Adrenal gland (tissue), 12 donors: ENCODE results near the gene DPP6. TPM values are rescaled to one million over a fixed set of nuclear protein-coding genes. Genes with fewer than 3 reads are reported as not detected.

ENCODE experiments used
- DNase-seq, 7 donors: peaks; one replicate each; pipeline ENCODE4 v3.0.0-alpha.2; 2019 to 2020
- H3K27ac ChIP-seq, 5 donors: fragments of 200-600 bp; sonication (generic) in 4 of 5; 1 replicate in 3 of 5; 2 replicates in 2 of 5; pipeline versions ENCODE4 v1.5.1 to v1.8.0; 2016 to 2020; ENCODE audit warnings: mild to moderate bottlenecking in 1 of 5
- H3K27me3 ChIP-seq: fragments of 200-600 bp; 2 replicates; pipeline ENCODE4 v1.8.0; 2021
- H3K36me3 ChIP-seq, 2 donors: fragments of 200-600 bp; replicated peaks in 1 of 2; 1 replicate in 1 of 2; 2 replicates in 1 of 2; pipeline versions ENCODE4 v1.5.1 to v1.8.0; 2018 to 2022
- H3K4me1 ChIP-seq, 2 donors: fragments of 200-600 bp; replicated peaks in 1 of 2; 1 replicate in 1 of 2; 2 replicates in 1 of 2; pipeline versions ENCODE4 v1.5.1 to v1.8.0; 2018 to 2021
- H3K4me3 ChIP-seq, 4 donors: fragments of 200-600 bp; sonication (generic) in 3 of 4; one replicate each; pipeline ENCODE4 v1.5.1; 2016 to 2018
- H3K9me3 ChIP-seq, 3 donors: fragments of 200-600 bp; sonication (generic) in 1 of 3; replicated peaks in 1 of 3; 1 replicate in 2 of 3; 2 replicates in 1 of 3; pipeline versions ENCODE4 v1.5.1 to v1.8.0; 2016 to 2021
- POLR2A ChIP-seq, 2 donors: fragments of 450-650 bp; IDR thresholded peaks; one replicate each; pipeline ENCODE4 v1.6.1; 2017; ENCODE audit warnings: antibody characterized with exemption in 2 of 2, mild to moderate bottlenecking in 2 of 2, moderate library complexity in 1 of 2
- WGBS, 4 donors: extraction: QIAGEN DNeasy Blood & Tissue Kit in 2 of 4; methylation state at CpG; one replicate each; pipeline versions ENCODE4 v1.1.5 to v1.1.7; 2013 to 2017; 5-methylcytosine and 5-hydroxymethylcytosine counted together
- intact Hi-C, 2 donors: fragments of 100-400 bp; cut with DNase I; formaldehyde crosslinking; loops; one replicate each; pipeline versions ENCODE4 v1.14.1 to v1.15.0; 2022 to 2023
- polyA plus RNA-seq, 3 donors: library from polyadenylated mRNA; stranded (reverse); fragments of 200-250 nt in 2 of 3; fragments of 350-450 nt in 1 of 3; fragmentation: Illumina TruSeq in 1 of 3; extraction: RNeasy Lipid Tissue Mini Kit (QIAGEN cat#74804) in 1 of 3; gene quantifications; one replicate each; pipeline ENCODE4 v1.2.3, GENCODE V29; 2013 to 2014
- total RNA-seq, 9 donors: library from RNA; depleted of rRNA in 4 of 9; stranded (reverse); fragments of >200 nt in 4 of 9; fragments of 120-200 nt in 1 of 9; fragmentation: NEBNext Ultra II Directional in 1 of 9; extraction: Animal tissue kit (Norgen Biotek cat#: 25700) in 1 of 9; gene quantifications; one replicate each; pipeline versions ENCODE4 v1.1.0 to v1.2.4, GENCODE V29; 2013 to 2023
- TF ChIP-seq, protein P1 (sequence below), 6 experiments: fragments of 450-650 bp in 4 of 6; fragments of 200-600 bp in 2 of 6; sonication (generic) in 1 of 6; IDR thresholded peaks; 1 replicate in 5 of 6; 2 replicates in 1 of 6; pipeline versions ENCODE4 v1.5.1 to v1.8.0; 2016 to 2021; ENCODE audit warnings: antibody characterized with exemption in 6 of 6, mild to moderate bottlenecking in 2 of 6, moderate library complexity in 1 of 6
- donor health status: healthy with polysubstance abuse.
- donor health status: Bipolar disorder and iron deficiency.
- donor health status: DM: yes; HTN: yes; CAD: no.
- donor health status: DM: no; HTN: no; CAD: no.
- donor health status: DM: no; HTN: no; CAD: no.
- donor health status: DM: yes; HTN: yes; CAD: no.

Gene DPP6
- total and polyA plus RNA-seq, 12 donors: 0.39 to 13.1 (median 5.1) TPM

GRCh38 chr7:154553711-154554265 lies 501.6 kb downstream of the DPP6 start:
- no peaks in the 10 kb centered on the region for H3K27me3 ChIP-seq
- WGBS, 4 donors: 49 to 64% (median 58%) methylated on average over 10 of the region's 10 CpGs
- no peak overlapping the region for H3K4me3 ChIP-seq
- no peaks in the 10 kb centered on the region for H3K4me1 ChIP-seq
- intact Hi-C loops: no loop called here
- DNase-seq: peak in 1 of 7 donors; percentile 68
- H3K27ac ChIP-seq: no peak overlapping the region
- no peak for TF ChIP-seq POLR2A (IDR thresholded peaks at IDR 0.05)
- TF ChIP-seq, protein P1, sequence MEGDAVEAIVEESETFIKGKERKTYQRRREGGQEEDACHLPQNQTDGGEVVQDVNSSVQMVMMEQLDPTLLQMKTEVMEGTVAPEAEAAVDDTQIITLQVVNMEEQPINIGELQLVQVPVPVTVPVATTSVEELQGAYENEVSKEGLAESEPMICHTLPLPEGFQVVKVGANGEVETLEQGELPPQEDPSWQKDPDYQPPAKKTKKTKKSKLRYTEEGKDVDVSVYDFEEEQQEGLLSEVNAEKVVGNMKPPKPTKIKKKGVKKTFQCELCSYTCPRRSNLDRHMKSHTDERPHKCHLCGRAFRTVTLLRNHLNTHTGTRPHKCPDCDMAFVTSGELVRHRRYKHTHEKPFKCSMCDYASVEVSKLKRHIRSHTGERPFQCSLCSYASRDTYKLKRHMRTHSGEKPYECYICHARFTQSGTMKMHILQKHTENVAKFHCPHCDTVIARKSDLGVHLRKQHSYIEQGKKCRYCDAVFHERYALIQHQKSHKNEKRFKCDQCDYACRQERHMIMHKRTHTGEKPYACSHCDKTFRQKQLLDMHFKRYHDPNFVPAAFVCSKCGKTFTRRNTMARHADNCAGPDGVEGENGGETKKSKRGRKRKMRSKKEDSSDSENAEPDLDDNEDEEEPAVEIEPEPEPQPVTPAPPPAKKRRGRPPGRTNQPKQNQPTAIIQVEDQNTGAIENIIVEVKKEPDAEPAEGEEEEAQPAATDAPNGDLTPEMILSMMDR (IDR thresholded peaks at IDR 0.05): no peak
- H3K9me3 ChIP-seq: no peaks in the 10 kb centered on the region
- H3K36me3 ChIP-seq: no peaks in the 10 kb centered on the region

GRCh38 chr7:154559454-154559853 lies 507.3 kb downstream of the DPP6 start:
- 79 to 88% (median 85%) methylated on average over 3 of the region's 3 CpGs for WGBS, 4 donors
- H3K27ac ChIP-seq: no peak overlapping the region
- H3K27me3 ChIP-seq: no peaks in the 10 kb centered on the region
- no peak for DNase-seq
- intact Hi-C loops: no loop called here
- H3K4me3 ChIP-seq: no peak overlapping the region
- TF ChIP-seq, protein P1 (IDR thresholded peaks at IDR 0.05): no peak
- TF ChIP-seq POLR2A (IDR thresholded peaks at IDR 0.05): no peak
- no peaks in the 10 kb centered on the region for H3K9me3 ChIP-seq
- no peaks in the 10 kb centered on the region for H3K4me1 ChIP-seq
- no peaks in the 10 kb centered on the region for H3K36me3 ChIP-seq

GRCh38 chr7:154564676-154565075 lies 512.5 kb downstream of the DPP6 start:
- no peaks in the 10 kb centered on the region for H3K36me3 ChIP-seq
- DNase-seq: no peak
- no peak overlapping the region for H3K27ac ChIP-seq
- H3K27me3 ChIP-seq: no peaks in the 10 kb centered on the region
- TF ChIP-seq POLR2A (IDR thresholded peaks at IDR 0.05): no peak
- TF ChIP-seq, protein P1 (IDR thresholded peaks at IDR 0.05): no peak
- no peaks in the 10 kb centered on the region for H3K4me1 ChIP-seq
- intact Hi-C loops: no loop called here
- no peak overlapping the region for H3K4me3 ChIP-seq
- H3K9me3 ChIP-seq: no peaks in the 10 kb centered on the region
- 67 to 73% (median 72%) methylated on average over 3 of the region's 3 CpGs for WGBS, 4 donors

- DNase-seq: no peak
- no peak overlapping the region for H3K27ac ChIP-seq
- no peaks in the 10 kb centered on the region for H3K27me3 ChIP-seq
- H3K9me3 ChIP-seq: no peaks in the 10 kb centered on the region
- H3K36me3 ChIP-seq: no peaks in the 10 kb centered on the region
- 45 to 49% (median 48%) methylated on average over 1 of the region's 1 CpG for WGBS, 4 donors
- no peaks in the 10 kb centered on the region for H3K4me1 ChIP-seq
- TF ChIP-seq, protein P1 (IDR thresholded peaks at IDR 0.05): no peak
- TF ChIP-seq POLR2A (IDR thresholded peaks at IDR 0.05): no peak
- no peak overlapping the region for H3K4me3 ChIP-seq
- intact Hi-C loops: no loop called here
Measured at GRCh38 chr7:154566877-154567276, 514.7 kb downstream of the DPP6 start.
